A673 (cell line): ENCODE data around the gene RAPGEF4. TPM values are rescaled to one million over a fixed set of nuclear protein-coding genes. Genes with fewer than 3 reads are reported as not detected.

Experiments used
- BruUV-seq: library from RNA; stranded (reverse); fragments of 400-500 nt; replicated peaks from 2 replicates; lab custom pipeline; 2021; lab: Mats Ljungman, UMichigan
- CTCF ChIA-PET: fragments of 300-600 bp; sonication (Branson Sonifier 250); formaldehyde crosslinking; loops from one replicate; lab custom pipeline; 2022; ENCODE audit warnings: antibody characterized with exemption; lab: Charles Lee
- POLR2A ChIA-PET: fragments of 300-600 bp; sonication (Branson Sonifier 250); formaldehyde crosslinking; loops from one replicate; lab custom pipeline; 2022; ENCODE audit warnings: antibody characterized with exemption; ENCODE audit not compliant: low non-redundant PET; lab: Charles Lee
- DNase-seq: peaks from one replicate; pipeline ENCODE4 v3.0.0-alpha.2; 2015; ENCODE audit warnings: low spot score
- H3K27ac ChIP-seq: fragments of 200-600 bp; sonication (generic); 2 replicates; pipeline ENCODE4 v1.5.1; 2016; ENCODE audit warnings: mixed run types, low read depth, mild to moderate bottlenecking, mixed read lengths, antibody characterized with exemption, low read length; ENCODE audit not compliant: poor library complexity, severe bottlenecking
- H3K27me3 ChIP-seq: fragments of 200-600 bp; sonication (generic); replicated peaks from 2 replicates; pipeline ENCODE4 v1.6.1; 2017; ENCODE audit warnings: mixed run types, low read depth, mild to moderate bottlenecking, mixed read lengths, antibody characterized with exemption, low read length; ENCODE audit not compliant: insufficient read depth, poor library complexity
- H3K36me3 ChIP-seq: fragments of 200-600 bp; sonication (generic); 2 replicates; pipeline ENCODE4 v1.6.1; 2016; ENCODE audit warnings: mixed run types, mild to moderate bottlenecking, mixed read lengths, antibody characterized with exemption, low read length; ENCODE audit not compliant: insufficient read depth, poor library complexity, severe bottlenecking
- H3K4me1 ChIP-seq: fragments of 200-600 bp; sonication (generic); 2 replicates; pipeline ENCODE4 v1.6.1; 2017; ENCODE audit warnings: mixed run types, mild to moderate bottlenecking, mixed read lengths, antibody characterized with exemption, low read length; ENCODE audit not compliant: insufficient read depth, poor library complexity, severe bottlenecking
- H3K4me3 ChIP-seq: fragments of 200-600 bp; sonication (generic); 2 replicates; pipeline ENCODE4 v1.5.1; 2016; ENCODE audit warnings: low read depth, mixed run types, mild to moderate bottlenecking, mixed read lengths, low read length; ENCODE audit not compliant: poor library complexity, severe bottlenecking
- H3K9me3 ChIP-seq: fragments of 200-600 bp; sonication (generic); 2 replicates; pipeline ENCODE4 v1.6.1; 2016; ENCODE audit warnings: mixed run types, low read depth, mild to moderate bottlenecking, mixed read lengths, antibody characterized with exemption, low read length; ENCODE audit not compliant: poor library complexity, severe bottlenecking
- CTCF ChIP-seq: fragments of 300-800, 200-600 bp; sonication (generic); conservative IDR thresholded peaks from 2 replicates; pipeline ENCODE4 v1.5.1; 2017; ENCODE audit warnings: low read depth, mild to moderate bottlenecking, antibody characterized with exemption, low read length, moderate library complexity, mixed read lengths
- EZH2 ChIP-seq: fragments of 200-600 bp; sonication (generic); IDR thresholded peaks from 2 replicates; pipeline ENCODE4 v1.6.1; 2017; ENCODE audit warnings: borderline replicate concordance, low read depth, mild to moderate bottlenecking, mixed read lengths, antibody characterized with exemption, low read length; ENCODE audit not compliant: poor library complexity, severe bottlenecking
- intact Hi-C: fragments of 100-400 bp; cut with micrococcal nuclease; formaldehyde crosslinking; loops from one replicate; pipeline ENCODE4 v1.10.0; 2022; ENCODE audit not compliant: unreplicated experiment
- total RNA-seq: library from RNA; stranded (reverse); gene quantifications from 2 replicates; pipeline ENCODE4 v1.2.3, GENCODE V29; 2021

Gene RAPGEF4
- total RNA-seq, 1 experiment from 2014 or later = 0.26 TPM

DNA sequence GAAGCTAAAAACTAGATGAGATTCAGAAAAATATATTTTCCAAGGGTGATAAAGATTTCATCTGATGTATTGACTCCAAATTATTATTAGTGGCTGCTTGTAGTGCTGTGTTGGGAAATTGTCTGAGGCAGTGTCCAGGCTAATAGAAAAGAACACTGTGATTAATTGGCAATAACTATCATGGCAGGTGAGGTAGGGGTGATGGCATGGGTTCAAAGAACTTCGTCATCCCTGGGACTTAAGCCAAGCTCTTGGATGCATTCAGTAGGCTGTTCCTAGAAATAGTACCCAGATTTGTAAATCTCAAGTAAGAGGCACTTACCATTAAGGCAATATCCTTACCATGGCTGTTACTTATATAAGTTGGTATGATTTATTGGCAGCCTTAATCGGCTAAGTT lies 13.2 kb upstream of the RAPGEF4 start:
- intact Hi-C loops = no loop called here
- POLR2A ChIA-PET = no interaction called here
- no peaks in the 10 kb centered on the region for H3K9me3 ChIP-seq
- no TSS peak for BruUV-seq
- no peak overlapping the region for H3K27ac ChIP-seq
- H3K27me3 ChIP-seq = peaks cover 3% of the 10 kb centered on the region
- no peak for TF ChIP-seq CTCF
- no peak for TF ChIP-seq EZH2
- no peaks in the 10 kb centered on the region for H3K4me1 ChIP-seq
- no peaks in the 10 kb centered on the region for H3K36me3 ChIP-seq
- no peak overlapping the region for H3K4me3 ChIP-seq
- DNase-seq = no peak
- CTCF ChIA-PET = no interaction called here

GRCh38 chr2:172723286-172723685 lies 12.4 kb upstream of the RAPGEF4 start:
- intact Hi-C loops = no loop called here
- TF ChIP-seq EZH2 = no peak
- TF ChIP-seq CTCF = no peak
- H3K27me3 ChIP-seq = peaks cover 2% of the 10 kb centered on the region
- POLR2A ChIA-PET = no interaction called here
- CTCF ChIA-PET = no interaction called here
- H3K9me3 ChIP-seq = no peaks in the 10 kb centered on the region
- H3K27ac ChIP-seq = no peak overlapping the region
- DNase-seq = no peak
- no peaks in the 10 kb centered on the region for H3K36me3 ChIP-seq
- no peak overlapping the region for H3K4me3 ChIP-seq
- BruUV-seq = no TSS peak
- H3K4me1 ChIP-seq = no peaks in the 10 kb centered on the region

DNA sequence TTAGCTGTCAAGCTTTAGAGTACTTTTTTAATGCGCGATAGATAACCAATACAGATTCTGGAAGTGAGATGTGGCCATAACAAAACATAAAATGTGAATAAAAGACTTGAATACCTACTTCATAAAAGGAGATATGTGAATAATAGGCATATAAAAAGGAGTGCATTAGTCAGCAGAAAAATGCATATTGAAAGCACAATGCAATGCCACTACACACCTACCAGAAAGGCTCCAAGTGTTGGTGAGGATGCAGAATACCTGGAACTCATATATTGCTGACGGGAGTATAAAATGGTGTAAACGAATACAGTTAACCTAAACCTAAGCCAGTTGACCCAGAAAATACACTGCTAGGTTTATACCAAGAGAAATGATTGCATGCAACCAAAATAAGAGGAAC lies 10.9 kb upstream of the RAPGEF4 start:
- no peaks in the 10 kb centered on the region for H3K36me3 ChIP-seq
- no peaks in the 10 kb centered on the region for H3K27me3 ChIP-seq
- intact Hi-C loops = no loop called here
- BruUV-seq = no TSS peak
- no peak overlapping the region for H3K4me3 ChIP-seq
- POLR2A ChIA-PET = no interaction called here
- TF ChIP-seq EZH2 (no peak), CTCF (no peak)
- H3K4me1 ChIP-seq = no peaks in the 10 kb centered on the region
- no peak overlapping the region for H3K27ac ChIP-seq
- no peaks in the 10 kb centered on the region for H3K9me3 ChIP-seq
- DNase-seq = no peak
- CTCF ChIA-PET = no interaction called here

DNA sequence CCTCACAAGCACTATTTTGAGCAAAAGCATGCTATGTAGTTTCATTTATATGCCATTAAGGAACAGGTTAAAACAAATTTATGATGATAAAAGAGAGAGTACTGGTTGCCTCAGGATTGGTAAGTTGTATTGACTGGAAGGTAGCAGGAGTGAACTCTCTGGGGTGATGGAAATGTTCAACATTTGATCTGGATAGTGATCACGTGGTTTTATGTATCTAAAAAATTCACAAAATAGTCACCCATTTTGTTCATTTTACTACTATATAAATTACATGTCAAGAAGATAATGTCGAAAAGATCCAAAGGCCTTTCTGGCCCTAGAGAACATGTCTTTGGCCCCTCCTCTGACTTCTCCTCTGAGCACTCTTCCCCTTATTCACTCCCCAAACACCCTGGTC lies 10.4 kb upstream of the RAPGEF4 start:
- H3K27me3 ChIP-seq = no peaks in the 10 kb centered on the region
- no peak overlapping the region for H3K4me3 ChIP-seq
- H3K27ac ChIP-seq = no peak overlapping the region
- no peaks in the 10 kb centered on the region for H3K9me3 ChIP-seq
- ChIA-PET CTCF (no interaction called here), POLR2A (no interaction called here)
- TF ChIP-seq CTCF = no peak
- no peak for TF ChIP-seq EZH2
- H3K4me1 ChIP-seq = no peaks in the 10 kb centered on the region
- DNase-seq = no peak
- no peaks in the 10 kb centered on the region for H3K36me3 ChIP-seq
- intact Hi-C loops = no loop called here
- no TSS peak for BruUV-seq
